NCI-H1048 (cell line): ENCODE measurements around the gene NOA1.

ENCODE experiments used
- DNase-seq: peaks from one replicate; lab custom pipeline; 2025; lab: John Stamatoyannopoulos, UW

The NOA1 gene

GRCh38 chr4:56977321-56978012 lies at the start of gene NOA1:
Gene NOA1 (minus strand): TSS chr4:56977606. CDS start chr4:56977585, 21 bp downstream.
- peak; percentile 91 for DNase-seq

DNA sequence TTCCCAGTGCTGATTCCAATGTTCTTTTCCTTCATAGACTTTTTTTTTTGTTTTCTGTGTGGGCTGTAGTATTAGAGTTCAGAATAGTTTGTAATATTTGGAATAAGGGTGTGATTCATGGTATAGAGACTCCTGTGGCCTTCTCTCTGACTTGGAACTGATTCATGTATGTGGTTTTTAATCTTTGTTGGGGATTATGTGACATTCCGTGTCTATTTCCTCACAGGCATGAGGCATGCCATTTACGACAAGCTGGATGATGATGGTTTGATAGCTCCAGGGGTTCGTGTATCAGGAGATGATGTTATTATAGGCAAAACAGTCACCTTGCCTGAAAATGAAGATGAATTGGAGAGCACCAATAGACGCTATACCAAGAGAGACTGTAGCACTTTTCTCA lies 45.7 kb upstream of the NOA1 start:
- DNase-seq: no peak

DNA sequence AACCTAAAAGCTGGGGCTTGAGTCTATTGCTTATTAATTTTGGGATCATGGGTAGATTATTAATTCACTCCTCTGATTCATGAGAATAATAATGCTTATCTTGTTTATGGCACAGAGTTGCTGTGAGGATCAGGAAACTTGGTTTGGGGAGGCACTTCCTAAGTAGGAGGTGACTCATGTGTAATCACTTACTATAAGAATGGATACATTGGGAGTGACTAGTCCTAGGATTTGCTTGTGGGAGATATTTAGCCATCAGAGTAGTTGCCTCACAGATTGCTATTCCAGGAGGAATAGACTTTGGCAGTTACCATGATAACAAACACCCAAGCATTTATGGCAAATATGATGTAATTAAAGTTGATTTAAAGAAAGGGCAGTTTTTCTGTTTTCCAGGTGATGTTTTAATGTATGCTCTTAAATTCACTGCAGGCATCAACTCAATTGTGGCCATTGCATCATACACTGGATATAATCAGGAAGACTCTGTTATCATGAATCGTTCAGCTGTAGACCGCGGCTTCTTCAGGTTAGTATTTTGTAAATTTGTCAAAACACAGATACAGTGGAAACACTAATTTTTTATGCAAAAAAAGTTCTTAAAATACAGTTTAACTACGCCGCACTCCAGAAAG lies 43.2 kb upstream of the NOA1 start:
- DNase-seq: no peak

DNA sequence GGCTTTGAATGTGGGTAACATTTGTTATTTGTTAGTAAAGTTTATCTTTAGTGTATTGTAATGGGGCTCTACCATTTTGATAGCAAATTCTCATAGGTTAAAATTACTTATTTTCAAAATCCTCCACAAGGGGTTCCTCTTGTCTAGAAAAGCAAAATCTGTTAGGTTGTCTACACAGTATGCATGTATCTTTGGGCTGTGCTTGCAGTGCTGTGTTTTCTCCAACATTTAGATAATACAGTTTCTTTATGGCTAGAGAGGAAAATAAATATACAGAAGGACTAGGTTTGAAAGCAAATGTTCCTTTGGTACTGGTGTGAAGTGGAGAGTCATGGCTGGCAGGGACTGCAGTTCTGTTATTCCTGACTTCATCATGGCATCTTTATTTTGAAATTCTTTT lies 41.6 kb upstream of the NOA1 start:
- DNase-seq: no peak

DNA sequence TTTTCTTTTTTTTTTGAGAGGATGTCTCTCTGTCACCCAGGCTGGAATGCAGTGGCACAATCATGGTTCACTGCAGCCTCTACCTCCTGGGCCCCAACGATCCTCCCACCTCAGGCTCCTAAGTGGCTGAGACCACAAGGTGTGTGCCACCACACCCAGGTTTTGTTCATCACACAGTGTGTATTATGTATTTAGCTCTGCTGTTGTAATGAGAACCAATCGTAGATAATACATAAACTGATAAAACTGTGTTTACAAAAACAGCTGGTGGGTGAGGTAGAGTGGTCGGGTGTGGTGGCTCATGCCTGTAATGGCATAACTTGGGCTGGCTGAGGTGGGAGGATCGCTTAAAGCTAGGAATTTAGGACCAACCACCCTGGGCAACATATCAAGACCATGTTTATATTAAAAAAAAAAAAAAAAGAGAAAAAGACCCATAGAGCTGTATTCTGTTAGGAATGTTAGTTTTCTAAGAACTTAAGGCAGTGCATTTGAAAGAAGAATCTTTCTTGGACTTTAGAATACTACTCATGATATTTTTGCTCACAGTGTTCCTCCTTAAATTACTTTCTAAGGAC lies 36.2 kb upstream of the NOA1 start:
- DNase-seq: no peak

DNA sequence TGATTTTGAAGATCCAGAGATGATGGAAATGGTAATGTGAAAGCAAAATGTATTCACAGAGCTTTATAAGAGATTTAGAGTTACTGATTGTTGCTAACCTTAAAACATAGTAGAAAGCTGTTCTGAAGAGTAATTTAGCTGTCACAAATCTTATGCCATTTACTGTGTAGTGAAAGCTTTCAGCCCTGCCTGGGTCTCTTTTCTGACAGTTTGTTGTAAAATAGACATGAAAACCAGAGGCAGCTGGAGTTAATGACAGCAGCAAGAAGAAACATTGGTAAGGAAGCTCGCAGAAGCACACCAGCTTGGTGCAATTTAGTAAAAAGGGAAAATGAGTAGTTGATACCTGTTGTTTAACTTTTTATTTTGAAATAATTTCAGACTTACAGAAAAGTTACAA lies 22.3 kb upstream of the NOA1 start:
- no peak for DNase-seq

GRCh38 chr4:56995525-56995924 lies 18.1 kb upstream of the NOA1 start:
- DNase-seq: no peak

GRCh38 chr4:56990109-56990905 lies 12.9 kb upstream of the NOA1 start:
- no peak for DNase-seq

- no peak for DNase-seq
These were observed 9.5 kb upstream of the NOA1 start for GRCh38 chr4:56986952-56987351.

- DNase-seq: no peak
These were observed 8.8 kb upstream of the NOA1 start for GRCh38 chr4:56986192-56986591.

DNA sequence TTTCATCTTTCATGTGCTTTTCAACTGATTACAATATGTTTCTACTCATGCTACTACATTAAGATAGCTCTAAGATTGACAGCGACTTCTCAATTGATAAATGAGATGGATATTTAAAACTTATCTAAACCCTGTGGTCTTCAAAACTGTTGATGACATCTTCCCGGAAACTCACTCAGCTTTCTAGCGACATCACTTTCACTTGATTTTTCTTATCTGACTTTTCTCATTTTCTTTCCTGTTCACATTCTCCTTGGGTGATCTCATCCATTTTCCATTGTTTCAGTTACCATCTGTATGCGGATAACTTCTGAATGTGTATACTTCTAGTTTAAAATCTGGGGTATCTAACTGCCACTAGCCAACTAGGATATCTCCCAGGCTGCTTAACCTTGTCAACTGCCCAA lies 4.4 kb upstream of the NOA1 start:
- no peak for DNase-seq

DNA sequence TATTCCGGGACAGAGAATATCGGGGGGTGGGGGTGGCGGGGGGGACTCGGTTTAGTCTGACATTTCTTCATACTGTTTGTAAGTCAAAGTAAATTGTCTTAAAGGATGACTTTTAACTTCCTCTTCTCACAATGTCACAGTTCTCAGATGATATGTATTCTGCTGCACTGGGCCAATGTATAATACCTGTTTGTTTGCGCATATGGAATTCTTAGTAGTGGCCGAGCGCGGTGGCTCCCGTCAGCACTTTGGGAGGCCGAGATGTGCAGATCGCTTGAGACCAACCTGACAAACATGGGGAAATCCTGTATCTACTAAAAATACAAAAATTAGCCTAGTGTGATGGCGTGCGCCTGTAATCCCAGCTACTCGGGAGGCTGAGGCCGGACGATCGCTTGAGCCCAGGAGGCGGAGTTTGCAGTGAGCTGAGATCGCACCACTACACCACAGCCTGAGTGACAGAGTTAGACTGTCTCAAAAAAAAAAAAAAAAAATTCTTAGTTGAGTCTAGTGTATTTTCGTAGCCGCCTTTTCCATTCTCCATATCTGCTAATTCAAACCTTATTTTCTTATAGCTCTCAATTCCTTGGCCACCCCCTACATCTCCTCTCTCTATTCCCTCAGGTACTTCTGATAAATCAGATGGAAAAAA lies 2.1 kb upstream of the NOA1 start:
- no peak for DNase-seq

GRCh38 chr4:56978750-56979303 lies 1.4 kb upstream of the NOA1 start, which contains the start of gene POLR2B:
Gene POLR2B (plus strand): TSS chr4:56978896. CDS start chr4:56978986, 90 bp downstream.
- peak; percentile 73 for DNase-seq

- DNase-seq: no peak
These were observed 527 bp downstream of the NOA1 start for GRCh38 chr4:56976837-56977320.

DNA sequence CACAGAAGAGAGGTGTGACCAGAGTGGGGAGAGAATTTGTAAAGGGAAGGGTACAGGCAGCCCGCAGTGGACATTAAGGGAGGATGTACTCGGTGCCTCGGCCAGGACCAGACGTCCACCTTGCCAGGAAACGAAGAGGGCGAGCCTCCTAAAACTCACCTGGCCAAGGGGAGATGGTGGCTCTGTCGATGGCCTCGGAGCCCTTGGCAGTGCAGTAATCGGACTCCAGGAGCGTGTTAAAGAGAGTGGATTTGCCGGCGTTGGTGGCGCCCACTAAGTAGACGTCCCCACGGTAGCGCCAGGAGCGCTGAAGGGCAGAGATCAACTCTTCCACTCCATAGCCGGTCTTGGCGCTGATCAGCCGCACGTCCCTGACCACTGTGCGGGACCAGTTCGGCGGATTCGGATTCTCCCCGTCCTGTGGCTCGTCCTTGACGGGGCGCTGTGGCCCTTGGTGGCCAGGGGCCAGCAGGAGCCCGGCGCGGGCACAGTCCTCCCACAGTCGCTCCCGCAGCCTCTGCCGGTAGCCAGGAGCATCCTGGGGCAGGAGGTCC lies 1.0 kb downstream of the NOA1 start:
- DNase-seq: no peak

GRCh38 chr4:56973336-56973735 lies 4.1 kb downstream of the NOA1 start:
- no peak for DNase-seq

GRCh38 chr4:56972809-56973208 lies 4.6 kb downstream of the NOA1 start:
- DNase-seq: no peak

DNA sequence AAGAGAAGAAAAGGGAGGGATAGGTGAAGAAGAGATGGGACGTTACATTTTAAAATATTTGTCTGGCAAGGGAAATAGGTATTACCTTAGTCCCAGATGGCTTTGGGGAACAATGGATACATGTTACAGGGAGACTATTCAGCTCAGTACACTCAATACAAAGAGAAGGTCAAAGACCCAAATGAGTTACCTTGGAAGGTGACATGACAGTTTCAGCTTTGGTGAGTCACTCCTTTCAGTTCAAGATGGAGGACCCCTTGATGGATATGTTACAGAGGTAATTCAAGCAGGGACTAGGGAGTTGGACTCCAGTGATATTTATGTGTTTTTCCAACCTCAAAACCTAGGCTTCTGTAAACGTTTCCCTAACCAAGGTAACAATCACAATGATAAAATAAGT lies 5.0 kb downstream of the NOA1 start:
- no peak for DNase-seq

DNA sequence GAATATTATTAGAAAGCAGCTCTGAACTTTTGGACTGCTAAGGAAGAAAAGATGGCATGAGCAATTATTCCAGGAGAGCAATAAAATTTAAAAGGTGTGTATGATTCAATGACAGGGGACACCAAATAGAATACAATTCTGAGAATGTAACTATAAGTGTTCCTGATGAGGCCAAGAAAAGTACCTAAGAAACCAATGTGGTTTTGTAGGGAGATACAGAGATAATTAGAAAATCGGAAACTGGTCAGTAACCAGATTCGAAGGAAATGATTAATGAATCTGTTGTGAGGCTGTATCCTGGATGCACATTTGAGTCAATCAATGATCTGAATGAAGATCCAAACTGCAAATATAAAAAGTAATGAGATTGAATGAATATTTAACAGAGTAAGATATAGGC lies 6.0 kb downstream of the NOA1 start:
- no peak for DNase-seq

DNA sequence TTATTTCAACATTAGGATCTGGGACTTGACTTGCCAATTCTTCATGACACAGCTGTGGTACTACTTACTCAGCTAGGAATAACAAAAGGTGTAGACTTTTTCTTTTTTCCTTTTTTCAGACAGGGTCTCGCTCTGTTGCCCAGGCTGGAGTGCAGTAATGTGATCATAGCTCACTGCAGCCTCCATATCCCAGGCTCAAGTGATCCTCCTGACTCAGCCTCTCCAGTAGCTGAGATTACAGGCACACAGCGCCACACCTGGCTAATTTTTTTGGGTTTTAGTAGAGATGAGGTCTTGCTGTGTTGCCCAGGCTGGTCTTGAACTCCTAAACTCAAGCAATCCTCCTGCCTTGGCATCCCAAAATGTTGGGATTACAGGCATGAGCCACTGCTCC lies 16.3 kb downstream of the NOA1 start:
- DNase-seq: no peak

DNA sequence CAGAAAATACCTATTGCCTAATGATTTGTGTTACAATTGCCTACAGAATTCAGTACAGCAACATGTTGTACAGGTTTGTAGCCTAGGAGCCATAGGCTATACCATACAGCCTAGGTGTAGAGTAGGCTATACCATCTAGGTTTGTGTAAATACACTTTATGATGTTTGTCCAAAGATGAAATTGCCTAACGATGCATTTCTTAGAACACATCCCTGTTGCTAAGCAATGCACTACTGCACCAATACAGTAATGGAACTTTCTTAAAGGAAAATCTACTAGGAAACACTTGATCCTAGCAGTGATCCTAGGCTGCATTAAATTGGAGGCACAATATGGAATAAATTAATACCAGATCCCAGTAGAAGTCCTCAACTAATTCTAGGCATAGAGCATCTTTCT lies 18.3 kb downstream of the NOA1 start:
- no peak for DNase-seq
